ENCODE measurements around the gene FAM217B.

GRCh38 chr20:59903621-59904020 is 36.6 kb upstream of the FAM217B start:
- TF ChIP-seq, protein P1, sequence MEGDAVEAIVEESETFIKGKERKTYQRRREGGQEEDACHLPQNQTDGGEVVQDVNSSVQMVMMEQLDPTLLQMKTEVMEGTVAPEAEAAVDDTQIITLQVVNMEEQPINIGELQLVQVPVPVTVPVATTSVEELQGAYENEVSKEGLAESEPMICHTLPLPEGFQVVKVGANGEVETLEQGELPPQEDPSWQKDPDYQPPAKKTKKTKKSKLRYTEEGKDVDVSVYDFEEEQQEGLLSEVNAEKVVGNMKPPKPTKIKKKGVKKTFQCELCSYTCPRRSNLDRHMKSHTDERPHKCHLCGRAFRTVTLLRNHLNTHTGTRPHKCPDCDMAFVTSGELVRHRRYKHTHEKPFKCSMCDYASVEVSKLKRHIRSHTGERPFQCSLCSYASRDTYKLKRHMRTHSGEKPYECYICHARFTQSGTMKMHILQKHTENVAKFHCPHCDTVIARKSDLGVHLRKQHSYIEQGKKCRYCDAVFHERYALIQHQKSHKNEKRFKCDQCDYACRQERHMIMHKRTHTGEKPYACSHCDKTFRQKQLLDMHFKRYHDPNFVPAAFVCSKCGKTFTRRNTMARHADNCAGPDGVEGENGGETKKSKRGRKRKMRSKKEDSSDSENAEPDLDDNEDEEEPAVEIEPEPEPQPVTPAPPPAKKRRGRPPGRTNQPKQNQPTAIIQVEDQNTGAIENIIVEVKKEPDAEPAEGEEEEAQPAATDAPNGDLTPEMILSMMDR (IDR thresholded peaks at IDR 0.05; ENCODE audit: insufficient read depth, low read length): no peak
- TF ChIP-seq GABPA (IDR thresholded peaks at IDR 0.05; ENCODE audit: low read depth) (no peak), POLR2AphosphoS5 (IDR thresholded peaks at IDR 0.05; ENCODE audit: low read depth) (no peak), SPI1 (IDR thresholded peaks at IDR 0.05; ENCODE audit: borderline replicate concordance, low read depth) (no peak)
- TF ChIP-seq, protein P2, sequence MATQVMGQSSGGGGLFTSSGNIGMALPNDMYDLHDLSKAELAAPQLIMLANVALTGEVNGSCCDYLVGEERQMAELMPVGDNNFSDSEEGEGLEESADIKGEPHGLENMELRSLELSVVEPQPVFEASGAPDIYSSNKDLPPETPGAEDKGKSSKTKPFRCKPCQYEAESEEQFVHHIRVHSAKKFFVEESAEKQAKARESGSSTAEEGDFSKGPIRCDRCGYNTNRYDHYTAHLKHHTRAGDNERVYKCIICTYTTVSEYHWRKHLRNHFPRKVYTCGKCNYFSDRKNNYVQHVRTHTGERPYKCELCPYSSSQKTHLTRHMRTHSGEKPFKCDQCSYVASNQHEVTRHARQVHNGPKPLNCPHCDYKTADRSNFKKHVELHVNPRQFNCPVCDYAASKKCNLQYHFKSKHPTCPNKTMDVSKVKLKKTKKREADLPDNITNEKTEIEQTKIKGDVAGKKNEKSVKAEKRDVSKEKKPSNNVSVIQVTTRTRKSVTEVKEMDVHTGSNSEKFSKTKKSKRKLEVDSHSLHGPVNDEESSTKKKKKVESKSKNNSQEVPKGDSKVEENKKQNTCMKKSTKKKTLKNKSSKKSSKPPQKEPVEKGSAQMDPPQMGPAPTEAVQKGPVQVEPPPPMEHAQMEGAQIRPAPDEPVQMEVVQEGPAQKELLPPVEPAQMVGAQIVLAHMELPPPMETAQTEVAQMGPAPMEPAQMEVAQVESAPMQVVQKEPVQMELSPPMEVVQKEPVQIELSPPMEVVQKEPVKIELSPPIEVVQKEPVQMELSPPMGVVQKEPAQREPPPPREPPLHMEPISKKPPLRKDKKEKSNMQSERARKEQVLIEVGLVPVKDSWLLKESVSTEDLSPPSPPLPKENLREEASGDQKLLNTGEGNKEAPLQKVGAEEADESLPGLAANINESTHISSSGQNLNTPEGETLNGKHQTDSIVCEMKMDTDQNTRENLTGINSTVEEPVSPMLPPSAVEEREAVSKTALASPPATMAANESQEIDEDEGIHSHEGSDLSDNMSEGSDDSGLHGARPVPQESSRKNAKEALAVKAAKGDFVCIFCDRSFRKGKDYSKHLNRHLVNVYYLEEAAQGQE (IDR thresholded peaks at IDR 0.05; ENCODE audit: insufficient replicate concordance, low read depth): no peak

Data from HL-60 (cell line).